ENCODE results near the gene WDR18.

WDR18 gene

GRCh38 chr19:991174-991931 lies 7.2 kb downstream of the WDR18 start:
- peak in 2 of 56 donors; percentile 54 to 74 for DNase-seq

DNA sequence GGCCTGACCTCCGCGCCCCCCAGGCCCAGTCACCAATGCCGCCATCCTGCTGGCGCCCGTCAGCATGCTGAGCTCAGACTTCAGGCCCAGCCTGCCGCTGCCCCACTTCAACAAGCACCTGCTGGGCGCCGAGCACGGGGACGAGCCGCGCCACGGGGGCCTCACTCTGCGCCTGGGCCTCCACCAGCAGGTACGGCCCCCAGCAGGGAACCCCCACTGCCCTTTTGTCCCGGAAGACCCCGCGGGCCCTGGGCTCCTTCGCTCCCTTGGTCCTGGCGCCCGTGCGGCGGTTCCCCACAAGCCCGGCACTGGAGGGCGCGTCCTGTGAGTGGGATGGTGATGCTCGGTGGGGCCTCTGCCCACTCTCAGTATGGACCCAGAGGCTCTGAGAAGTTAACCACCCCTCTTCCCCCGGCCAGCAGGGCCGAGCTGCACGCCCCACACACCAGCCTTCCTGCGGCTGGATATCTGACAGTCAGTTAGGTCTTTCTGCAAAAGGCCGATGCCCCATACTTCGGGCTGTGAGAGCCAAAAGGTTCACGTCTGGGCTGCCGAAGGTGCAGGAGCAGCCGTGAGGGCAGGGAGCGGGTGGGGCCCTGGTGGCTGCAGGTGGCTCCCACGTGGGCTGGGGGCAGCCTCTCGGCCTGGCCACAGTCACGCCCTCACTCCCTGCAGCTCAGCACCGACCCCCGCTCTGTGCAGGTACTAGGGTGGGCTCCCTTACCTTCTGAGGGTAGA lies 8.0 kb downstream of the WDR18 start:
- no peak for DNase-seq

DNA sequence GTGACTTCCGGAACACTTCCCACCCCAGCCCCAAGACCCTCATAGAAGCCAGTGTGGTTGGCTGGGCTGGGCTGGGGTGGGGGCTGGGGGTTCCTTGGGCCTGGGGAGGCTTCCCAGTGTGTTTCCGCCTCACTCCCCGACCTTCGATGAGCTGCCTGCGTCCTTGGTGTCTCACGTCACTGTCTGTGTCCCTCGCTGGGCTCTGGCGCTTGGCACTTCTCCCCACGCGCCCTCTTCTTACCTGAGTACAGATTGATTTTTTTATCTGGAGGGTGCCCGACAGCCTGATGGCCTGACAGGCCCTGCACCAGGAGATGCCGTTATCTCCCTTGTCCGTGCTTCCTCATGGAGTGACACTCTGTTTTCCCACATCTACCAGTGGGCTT lies 8.5 kb downstream of the WDR18 start:
- DNase-seq: no peak

- DNase-seq: no peak
These were observed 9.3 kb downstream of the WDR18 start for GRCh38 chr19:993361-993830.

- peak in 1 of 56 donors; percentile 19 for DNase-seq
These were observed 9.8 kb downstream of the WDR18 start for GRCh38 chr19:993831-994393.

GRCh38 chr19:994516-994915 lies 10.4 kb downstream of the WDR18 start:
- DNase-seq: no peak

- DNase-seq: peak in 5 of 56 donors; percentile 13 to 46 (median 20)
These were observed 11.1 kb downstream of the WDR18 start for GRCh38 chr19:995051-995827.

DNA sequence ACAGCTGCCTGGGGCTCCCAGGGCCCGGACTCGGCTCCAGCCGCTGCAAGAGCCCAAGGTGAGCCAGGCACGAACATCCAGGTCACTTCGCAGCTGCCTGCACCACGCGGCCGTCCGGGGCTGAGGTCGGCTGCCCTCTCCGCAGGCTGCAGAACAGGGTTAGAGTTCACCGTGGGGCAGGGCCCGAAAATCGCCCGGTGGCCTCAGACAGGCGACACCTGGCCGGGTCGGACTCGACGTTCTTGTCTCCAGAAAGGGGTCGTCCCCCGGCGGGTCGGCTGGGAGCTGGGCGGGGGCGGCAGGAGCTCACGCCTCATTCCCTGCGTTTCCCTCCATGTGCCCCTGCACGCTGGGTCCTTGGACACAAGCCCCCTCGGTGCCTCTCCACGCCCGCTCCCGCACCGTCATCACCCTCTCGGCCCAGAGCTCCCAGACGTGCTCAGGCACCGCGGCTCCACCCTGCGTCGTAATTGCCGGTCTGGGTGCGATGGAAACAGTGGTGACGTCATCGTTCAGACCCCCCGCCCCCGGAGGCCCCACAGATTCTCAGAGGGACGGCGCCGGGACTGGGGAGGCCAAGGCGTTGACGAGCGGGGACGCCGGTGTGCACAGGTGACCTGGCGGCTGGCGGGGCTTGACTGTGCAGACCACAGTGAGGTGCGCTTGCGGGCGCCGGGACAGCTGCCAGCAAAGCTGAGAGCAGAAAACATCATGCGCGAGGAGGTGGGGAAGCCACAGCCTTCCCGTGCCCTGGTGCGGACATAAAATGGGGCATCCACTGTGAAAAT lies 12.1 kb downstream of the WDR18 start:
- peak in 1 of 56 donors; percentile 22 for DNase-seq

DNA sequence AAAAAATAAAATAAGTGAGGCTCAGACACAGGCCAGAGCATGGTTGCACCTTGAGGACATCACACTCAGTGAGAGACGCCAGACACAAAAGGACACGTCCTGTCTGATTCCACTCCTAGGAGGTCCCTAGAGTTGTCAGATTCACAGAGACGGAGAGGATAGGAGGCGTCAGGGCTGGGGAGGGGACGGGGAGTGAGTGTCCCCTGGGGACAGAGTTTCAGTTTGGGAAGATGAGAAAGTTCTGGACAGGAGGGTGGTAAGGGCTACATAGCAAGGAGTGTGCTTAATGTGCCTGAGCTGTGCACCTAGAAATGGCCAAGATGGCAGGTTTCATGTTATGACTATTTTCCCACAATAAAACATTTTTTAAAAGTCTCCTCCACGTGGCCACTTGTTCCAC lies 13.9 kb downstream of the WDR18 start:
- DNase-seq: no peak

DNA sequence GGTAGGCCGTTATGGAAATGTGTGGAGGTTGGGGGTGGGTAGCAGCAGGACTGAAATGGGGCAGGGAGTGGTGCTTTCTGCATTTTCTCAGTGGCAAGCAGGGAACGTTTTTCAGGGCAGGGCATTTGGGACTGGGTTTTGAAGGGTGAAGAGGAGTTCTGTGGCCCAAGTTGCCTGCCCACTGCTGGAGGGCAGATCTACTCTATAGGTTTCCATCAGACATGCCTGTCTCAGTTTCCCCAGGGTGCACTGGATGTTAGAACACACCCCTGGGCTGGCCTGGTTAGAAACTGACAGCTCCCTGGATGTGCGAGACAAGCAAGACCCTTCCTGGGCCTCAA lies 15.2 kb downstream of the WDR18 start:
- no peak for DNase-seq

- DNase-seq: peak in 2 of 56 donors; percentile 6 to 17
These were observed 15.9 kb downstream of the WDR18 start, which contains the start of gene GRIN3B for GRCh38 chr19:1000095-1000494. GRIN3B (plus strand) TSS chr19:1000419; CDS start chr19:1000438, 19 bp downstream.

- no peak for DNase-seq
These were observed 16.7 kb downstream of the WDR18 start for GRCh38 chr19:1000591-1001537.

GRCh38 chr19:1001538-1002166 lies 17.5 kb downstream of the WDR18 start:
- DNase-seq: peak in 16 of 56 donors; percentile 1 to 51 (median 11)

GRCh38 chr19:1002600-1002999 lies 18.5 kb downstream of the WDR18 start:
- DNase-seq: no peak

GRCh38 chr19:1003283-1003682 lies 19.1 kb downstream of the WDR18 start:
- DNase-seq: no peak

- DNase-seq: no peak
These were observed 20.2 kb downstream of the WDR18 start for GRCh38 chr19:1004204-1004802.

DNA sequence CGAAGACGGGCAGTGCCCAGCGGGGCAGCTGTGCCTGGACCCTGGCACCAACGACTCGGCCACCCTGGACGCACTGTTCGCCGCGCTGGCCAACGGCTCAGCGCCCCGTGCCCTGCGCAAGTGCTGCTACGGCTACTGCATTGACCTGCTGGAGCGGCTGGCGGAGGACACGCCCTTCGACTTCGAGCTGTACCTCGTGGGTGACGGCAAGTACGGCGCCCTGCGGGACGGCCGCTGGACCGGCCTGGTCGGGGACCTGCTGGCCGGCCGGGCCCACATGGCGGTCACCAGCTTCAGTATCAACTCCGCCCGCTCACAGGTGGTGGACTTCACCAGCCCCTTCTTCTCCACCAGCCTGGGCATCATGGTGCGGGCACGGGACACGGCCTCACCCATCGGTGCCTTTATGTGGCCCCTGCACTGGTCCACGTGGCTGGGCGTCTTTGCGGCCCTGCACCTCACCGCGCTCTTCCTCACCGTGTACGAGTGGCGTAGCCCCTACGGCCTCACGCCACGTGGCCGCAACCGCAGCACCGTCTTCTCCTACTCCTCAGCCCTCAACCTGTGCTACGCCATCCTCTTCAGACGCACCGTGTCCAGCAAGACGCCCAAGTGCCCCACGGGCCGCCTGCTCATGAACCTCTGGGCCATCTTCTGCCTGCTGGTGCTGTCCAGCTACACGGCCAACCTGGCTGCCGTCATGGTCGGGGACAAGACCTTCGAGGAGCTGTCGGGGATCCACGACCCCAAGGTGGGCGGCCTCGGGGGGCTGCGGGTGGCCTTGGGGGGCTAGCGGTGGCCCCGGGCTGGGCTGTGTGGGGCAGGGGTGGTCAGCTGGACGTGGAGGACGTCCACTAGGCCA lies 20.9 kb downstream of the WDR18 start:
- no peak for DNase-seq
